Mesenchymal stem cell (in vitro differentiated cells and primary cell): Measurements from ENCODE around the gene TRAF3.

Source experiments
- DNase-seq: peaks from one replicate; pipeline ENCODE4 v3.0.0-alpha.2; 2013
- H2AFZ ChIP-seq: one replicate; pipeline ENCODE4 v1.6.1; 2013; ENCODE audit warnings: low read depth, mild to moderate bottlenecking, control low read depth, inconsistent platforms, low read length, moderate library complexity
- H2AK5ac ChIP-seq: 2 replicates; pipeline ENCODE4 v1.6.1; 2013; ENCODE audit warnings: low read length, moderate library complexity, mild to moderate bottlenecking, inconsistent platforms; ENCODE audit not compliant: severe bottlenecking
- H2BK120ac ChIP-seq: one replicate; pipeline ENCODE4 v1.6.1; 2013; ENCODE audit warnings: low read depth, mild to moderate bottlenecking, inconsistent platforms, low read length, moderate library complexity
- H2BK12ac ChIP-seq, 2 experiments: one replicate each; pipeline ENCODE4 v1.6.1; 2013; ENCODE audit warnings: inconsistent platforms in 2 of 2, low read length in 2 of 2, mild to moderate bottlenecking in 2 of 2, moderate library complexity in 2 of 2, control low read depth in 1 of 2
- H2BK15ac ChIP-seq: one replicate; pipeline ENCODE4 v1.6.1; 2013; ENCODE audit warnings: mild to moderate bottlenecking, low read depth, inconsistent platforms; ENCODE audit not compliant: poor library complexity, severe bottlenecking
- H2BK5ac ChIP-seq: 2 replicates; pipeline ENCODE4 v1.6.1; 2013; ENCODE audit warnings: low read depth, mild to moderate bottlenecking, low read length, control low read depth, inconsistent platforms; ENCODE audit not compliant: poor library complexity, severe bottlenecking
- H3K14ac ChIP-seq, 2 experiments: one replicate each; pipeline ENCODE4 v1.6.1; 2013; ENCODE audit warnings: inconsistent platforms in 2 of 2, low read length in 2 of 2, control low read depth in 1 of 2, mild to moderate bottlenecking in 1 of 2, moderate library complexity in 1 of 2
- H3K18ac ChIP-seq, 2 experiments: one replicate each; pipeline ENCODE4 v1.6.1; 2013; ENCODE audit warnings: inconsistent platforms in 2 of 2, low read length in 2 of 2, control low read depth in 1 of 2, low read depth in 1 of 2, mild to moderate bottlenecking in 1 of 2
- H3K23ac ChIP-seq, 2 experiments: one replicate each; pipeline ENCODE4 v1.6.1; 2013; ENCODE audit warnings: inconsistent platforms in 2 of 2, low read length in 2 of 2, mild to moderate bottlenecking in 2 of 2, moderate library complexity in 2 of 2, control low read depth in 1 of 2
- H3K27ac ChIP-seq: 2 replicates; pipeline ENCODE4 v1.5.1; 2013; ENCODE audit warnings: mild to moderate bottlenecking, moderate library complexity, low read length, control low read depth, inconsistent platforms; ENCODE audit not compliant: poor library complexity, severe bottlenecking
- H3K27me3 ChIP-seq, 2 experiments: 2 replicates each; pipeline versions ENCODE4 v1.6.1 to v1.7.0; 2013; ENCODE audit warnings: low read length in 2 of 2, mild to moderate bottlenecking in 2 of 2, moderate library complexity in 2 of 2, control low read depth in 1 of 2, inconsistent platforms in 1 of 2; ENCODE audit not compliant: control insufficient read depth in 1 of 2, insufficient read depth in 1 of 2
- H3K36me3 ChIP-seq, 2 experiments: 2 replicates each; pipeline versions ENCODE4 v1.6.1 to v1.7.0; 2013; ENCODE audit warnings: low read length in 2 of 2, control low read depth in 1 of 2, inconsistent platforms in 1 of 2, low read depth in 1 of 2, mild to moderate bottlenecking in 1 of 2; ENCODE audit not compliant: insufficient read depth in 2 of 2, control insufficient read depth in 1 of 2
- H3K4ac ChIP-seq, 2 experiments: one replicate each; pipeline ENCODE4 v1.6.1; 2013; ENCODE audit warnings: inconsistent platforms in 2 of 2, low read length in 2 of 2, mild to moderate bottlenecking in 2 of 2, moderate library complexity in 2 of 2, control low read depth in 1 of 2, low read depth in 1 of 2
- H3K4me1 ChIP-seq: 2 replicates; pipeline ENCODE4 v1.6.1; 2013; ENCODE audit warnings: low read depth, low read length, control low read depth; ENCODE audit not compliant: control insufficient read depth, insufficient read depth
- H3K4me2 ChIP-seq: 2 replicates; pipeline ENCODE4 v1.6.1; 2013; ENCODE audit warnings: low read length, mild to moderate bottlenecking, inconsistent platforms; ENCODE audit not compliant: poor library complexity, severe bottlenecking
- H3K4me3 ChIP-seq, 2 experiments: 2 replicates each; pipeline versions ENCODE4 v1.5.1 to v1.7.0; 2013; ENCODE audit warnings: low read length in 2 of 2, mild to moderate bottlenecking in 2 of 2, control low read depth in 1 of 2, low read depth in 1 of 2; ENCODE audit not compliant: insufficient read depth in 1 of 2
- H3K79me1 ChIP-seq: replicated peaks from 2 replicates; pipeline ENCODE4 v1.6.1; 2013; ENCODE audit warnings: mild to moderate bottlenecking, control low read depth, low read length, inconsistent platforms; ENCODE audit not compliant: poor library complexity, severe bottlenecking
- H3K9ac ChIP-seq: 2 replicates; pipeline ENCODE4 v1.7.0; 2013; ENCODE audit warnings: mild to moderate bottlenecking, low read length, moderate library complexity
- H3K9me3 ChIP-seq: 2 replicates; pipeline ENCODE4 v1.7.0; 2013; ENCODE audit warnings: mild to moderate bottlenecking, low read length; ENCODE audit not compliant: control insufficient read depth
- H4K8ac ChIP-seq: one replicate; pipeline ENCODE4 v1.6.1; 2013; ENCODE audit warnings: inconsistent platforms, mild to moderate bottlenecking, low read length, moderate library complexity
- H4K91ac ChIP-seq: one replicate; pipeline ENCODE4 v1.6.1; 2013; ENCODE audit warnings: mild to moderate bottlenecking, low read length, inconsistent platforms
- WGBS: methylation state at CpG from one replicate; pipeline ENCODE4 v1.1.7; 2013; ENCODE audit warnings: mixed read lengths; 5-methylcytosine and 5-hydroxymethylcytosine counted together

The TRAF3 gene

DNA sequence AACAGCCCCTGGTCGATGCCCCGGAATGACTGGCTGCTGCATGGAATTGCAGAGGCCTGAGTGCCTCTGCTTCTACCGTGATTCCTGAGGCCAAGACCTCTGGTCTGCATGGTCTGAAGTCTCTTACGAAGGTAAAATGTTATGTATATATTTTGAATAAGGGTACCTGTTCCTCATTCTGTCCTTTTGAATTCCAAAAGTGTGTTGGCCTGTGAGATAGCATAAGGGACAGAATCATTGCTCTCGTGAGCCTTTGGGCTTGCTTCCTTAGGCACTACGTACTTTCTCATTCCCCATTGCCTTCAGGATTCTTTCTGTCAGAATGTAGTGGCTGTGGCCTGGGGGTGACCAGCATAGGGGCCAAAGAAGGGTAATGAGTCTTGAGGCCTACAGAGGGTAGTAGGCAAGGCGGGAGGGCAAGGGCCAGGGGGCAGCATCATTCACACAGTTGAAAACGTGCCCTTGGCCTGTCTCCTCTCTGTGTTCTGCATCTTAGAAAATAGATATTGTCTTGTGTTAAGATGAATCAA, 19.5 kb downstream of the TRAF3 start:
- Histone ChIP-seq H2BK120ac (no peak overlapping the region), H3K27me3 (no peaks in the 10 kb centered on the region), H3K4me2 (no peak overlapping the region), H3K79me1 (peaks cover 45% of the 10 kb centered on the region), H3K23ac (peak overlapping the region in 1 of 2 experiments; percentile 56), H2BK12ac (no peak overlapping the region), H3K9ac (no peak overlapping the region), H3K14ac (no peak overlapping the region), H3K36me3 (peaks cover 0 to 3% of the 10 kb centered on the region in 2 experiments), H3K4me1 (peaks cover 19% of the 10 kb centered on the region), H3K9me3 (peaks cover 6% of the 10 kb centered on the region), H2BK15ac (no peak overlapping the region), H4K91ac (no peak overlapping the region), H3K18ac (no peak overlapping the region), H3K4me3 (no peak overlapping the region), H3K27ac (no peak overlapping the region), H2AK5ac (no peak overlapping the region), H3K4ac (no peak overlapping the region), H4K8ac (no peak overlapping the region), H2BK5ac (no peak overlapping the region), H2AFZ (no peak overlapping the region)
- DNase-seq = no peak
- WGBS = over 99% methylated on average over 8 of the region's 8 CpGs

GRCh38 chr14:102798926-102799325, 21.7 kb downstream of the TRAF3 start:
- Histone ChIP-seq H3K4me1 (peaks cover 22% of the 10 kb centered on the region), H3K4me3 (no peak overlapping the region), H3K9ac (no peak overlapping the region), H3K4me2 (no peak overlapping the region), H2BK5ac (no peak overlapping the region), H3K23ac (no peak overlapping the region), H3K18ac (no peak overlapping the region), H2BK120ac (no peak overlapping the region), H3K14ac (no peak overlapping the region), H3K79me1 (peaks cover 37% of the 10 kb centered on the region), H4K8ac (no peak overlapping the region), H2BK12ac (no peak overlapping the region), H2AFZ (no peak overlapping the region), H3K27ac (no peak overlapping the region), H3K4ac (peak overlapping the region in 1 of 2 experiments; percentile 19), H3K36me3 (peaks cover 0 to under 1% of the 10 kb centered on the region in 2 experiments), H3K27me3 (no peaks in the 10 kb centered on the region), H3K9me3 (peaks cover under 1% of the 10 kb centered on the region), H4K91ac (no peak overlapping the region), H2BK15ac (no peak overlapping the region), H2AK5ac (no peak overlapping the region)
- DNase-seq = no peak
- 90% methylated on average over 2 of the region's 2 CpGs for WGBS

GRCh38 chr14:102799684-102800562, 22.7 kb downstream of the TRAF3 start:
- Histone ChIP-seq H3K36me3 (no peaks in the 10 kb centered on the region), H2BK12ac (peak overlapping the region; percentile 31 to 67)

DNA sequence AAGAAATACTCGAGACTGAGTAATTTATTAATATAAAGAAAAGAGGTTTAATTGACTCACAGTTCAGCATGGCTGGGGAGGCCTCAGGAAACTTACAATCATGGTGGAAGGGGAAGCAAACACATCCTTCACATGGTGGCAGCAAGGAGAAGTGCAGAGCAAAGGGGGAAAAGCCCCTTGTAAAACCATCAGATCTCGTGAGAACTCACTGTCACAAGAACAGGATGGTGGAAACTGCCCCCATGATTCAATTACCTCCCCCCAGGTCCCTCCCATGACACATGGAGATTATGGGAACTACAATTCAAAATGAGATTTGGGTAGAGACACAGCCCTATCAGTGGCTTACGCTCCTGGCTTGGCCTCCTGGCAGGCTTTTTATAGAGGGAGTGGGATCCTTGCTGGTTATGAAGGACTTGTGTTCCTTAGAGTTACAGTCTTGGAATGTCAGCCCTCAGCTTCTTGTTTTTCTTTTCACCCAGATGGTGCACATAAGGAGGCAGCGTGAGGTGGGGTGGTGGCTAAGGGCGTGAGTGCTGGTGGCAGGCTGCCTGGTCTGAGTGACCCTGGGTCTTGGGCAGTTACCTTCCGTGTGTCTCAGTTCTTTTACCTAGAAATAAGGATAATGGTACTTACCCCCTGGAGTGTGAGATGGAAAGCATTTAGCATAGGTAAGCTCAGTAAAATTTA, 25.7 kb downstream of the TRAF3 start:
- no peak overlapping the region for H2BK5ac ChIP-seq
- no peaks in the 10 kb centered on the region for H3K36me3 ChIP-seq
- H3K9ac ChIP-seq = no peak overlapping the region
- H3K27me3 ChIP-seq = no peaks in the 10 kb centered on the region
- no peaks in the 10 kb centered on the region for H3K9me3 ChIP-seq
- H2AFZ ChIP-seq = no peak overlapping the region
- H2BK12ac ChIP-seq = no peak overlapping the region
- H3K27ac ChIP-seq = no peak overlapping the region
- no peak overlapping the region for H3K4me2 ChIP-seq
- H2BK15ac ChIP-seq = no peak overlapping the region
- whole genome bisulfite sequencing = 95% methylated on average over 5 of the region's 6 CpGs
- no peak overlapping the region for H2BK120ac ChIP-seq
- no peak overlapping the region for H3K4me3 ChIP-seq
- no peak overlapping the region for H4K8ac ChIP-seq
- no peak overlapping the region for H4K91ac ChIP-seq
- H3K14ac ChIP-seq = no peak overlapping the region
- H3K4ac ChIP-seq = no peak overlapping the region
- H2AK5ac ChIP-seq = no peak overlapping the region
- peaks cover 34% of the 10 kb centered on the region for H3K4me1 ChIP-seq
- peaks cover 31% of the 10 kb centered on the region for H3K79me1 ChIP-seq
- no peak overlapping the region for H3K23ac ChIP-seq
- no peak for DNase-seq
- H3K18ac ChIP-seq = no peak overlapping the region

More at GRCh38 chr14:102799684-102800562, 22.7 kb downstream of the TRAF3 start:
- no peak overlapping the region for H4K91ac ChIP-seq
- no peak overlapping the region for H2AFZ ChIP-seq
- H3K4me2 ChIP-seq = peak overlapping the region; percentile 39
- peak; percentile 83 for DNase-seq
- peak overlapping the region in 1 of 2 experiments; percentile 78 for H3K23ac ChIP-seq
- H3K79me1 ChIP-seq = peaks cover 34% of the 10 kb centered on the region
- H2BK120ac ChIP-seq = no peak overlapping the region
- H4K8ac ChIP-seq = peak overlapping the region; percentile 13
- no peak overlapping the region for H3K9ac ChIP-seq
- H3K14ac ChIP-seq = peak overlapping the region in 1 of 2 experiments; percentile 28
- no peak overlapping the region for H2BK15ac ChIP-seq
- no peaks in the 10 kb centered on the region for H3K27me3 ChIP-seq
- H2AK5ac ChIP-seq = peak overlapping the region; percentile 86
- 89% methylated on average over 5 of the region's 8 CpGs for WGBS
- no peak overlapping the region for H2BK5ac ChIP-seq
- H3K4me3 ChIP-seq = no peak overlapping the region
- peaks cover 22% of the 10 kb centered on the region for H3K4me1 ChIP-seq
- peak overlapping the region; percentile 65 for H3K27ac ChIP-seq
- peak overlapping the region; percentile 27 to 82 for H3K18ac ChIP-seq
- peak overlapping the region in 1 of 2 experiments; percentile 47 for H3K4ac ChIP-seq
- no peaks in the 10 kb centered on the region for H3K9me3 ChIP-seq
